IMR-90 (cell line): ENCODE data around the gene PRKCE. TPM values are rescaled to one million over a fixed set of nuclear protein-coding genes. Genes with fewer than 3 reads are reported as not detected.
A peak's percentile ranks its signal among the peaks of the same experiment; 100 is the strongest.

Experiments used
- ATAC-seq: fragments of 200-7000 bp; cut with Tn5 transposase; 2 replicates; pipeline ENCODE4 v1.9.1; 2020; ENCODE audit warnings: low read depth, mild to moderate bottlenecking, moderate library complexity
- BruUV-seq: library from RNA; stranded (reverse); fragments of 400-500 nt; replicated peaks from 2 replicates; lab custom pipeline; 2021; lab: Mats Ljungman, UMichigan
- CTCF ChIA-PET: fragments of 300-600 bp; formaldehyde crosslinking; extraction: SDS; loops from one replicate; lab custom pipeline; 2021; ENCODE audit warnings: antibody characterized with exemption; lab: Yijun Ruan, JAX
- POLR2A ChIA-PET: fragments of 300-600 bp; sonication (Branson Sonifier 250); formaldehyde crosslinking; loops from one replicate; lab custom pipeline; 2022; ENCODE audit warnings: antibody characterized with exemption; ENCODE audit not compliant: unreplicated experiment; lab: Charles Lee
- DNase-seq: peaks from one replicate; pipeline ENCODE4 v3.0.0; 2013
- H2AFZ ChIP-seq: replicated peaks from 2 replicates; pipeline ENCODE3; 2013; ENCODE audit warnings: low read length, mild to moderate bottlenecking; ENCODE audit not compliant: poor library complexity
- H2AK5ac ChIP-seq: 2 replicates; pipeline ENCODE4 v1.6.1; 2013; ENCODE audit warnings: low read depth, low read length, inconsistent platforms
- H2AK9ac ChIP-seq: replicated peaks from 2 replicates; pipeline ENCODE3; 2013; ENCODE audit warnings: mild to moderate bottlenecking, low read depth, low read length, moderate library complexity; ENCODE audit not compliant: poor library complexity
- H2BK120ac ChIP-seq: 2 replicates; pipeline ENCODE4 v1.6.1; 2013; ENCODE audit warnings: low read depth, low read length, inconsistent platforms
- H2BK15ac ChIP-seq: 3 replicates; pipeline ENCODE4 v1.6.1; 2013; ENCODE audit warnings: low read depth, low read length, inconsistent platforms
- H2BK20ac ChIP-seq: 2 replicates; pipeline ENCODE4 v1.6.1; 2013; ENCODE audit warnings: low read depth, mild to moderate bottlenecking, inconsistent platforms, low read length, moderate library complexity
- H2BK5ac ChIP-seq: 2 replicates; pipeline ENCODE4 v1.6.1; 2013; ENCODE audit warnings: mild to moderate bottlenecking, low read depth, low read length, inconsistent platforms; ENCODE audit not compliant: poor library complexity, severe bottlenecking
- H3K14ac ChIP-seq: replicated peaks from 2 replicates; pipeline ENCODE4 v1.6.1; 2013; ENCODE audit warnings: low read depth, low read length, inconsistent platforms
- H3K18ac ChIP-seq: 2 replicates; pipeline ENCODE4 v1.6.1; 2013; ENCODE audit warnings: low read depth, low read length, control low read depth
- H3K23ac ChIP-seq: 2 replicates; pipeline ENCODE4 v1.6.1; 2013; ENCODE audit warnings: low read depth, low read length, inconsistent platforms
- H3K27ac ChIP-seq: 2 replicates; pipeline ENCODE4 v1.5.1; 2013; ENCODE audit warnings: mild to moderate bottlenecking, control low read depth, low read length; ENCODE audit not compliant: insufficient read depth
- H3K27me3 ChIP-seq: 2 replicates; pipeline ENCODE4 v1.6.1; 2013; ENCODE audit warnings: low read length; ENCODE audit not compliant: control insufficient read depth, insufficient read depth
- H3K36me3 ChIP-seq: 2 replicates; pipeline ENCODE4 v1.6.1; 2013; ENCODE audit warnings: low read length, mixed read lengths; ENCODE audit not compliant: control insufficient read depth, insufficient read depth
- H3K4ac ChIP-seq: 2 replicates; pipeline ENCODE4 v1.6.1; 2013; ENCODE audit warnings: low read depth, low read length, inconsistent platforms
- H3K4me1 ChIP-seq: 2 replicates; pipeline ENCODE4 v1.6.1; 2013; ENCODE audit warnings: low read length, mixed read lengths; ENCODE audit not compliant: control insufficient read depth, insufficient read depth
- H3K4me2 ChIP-seq: 2 replicates; pipeline ENCODE4 v1.6.1; 2013; ENCODE audit warnings: low read depth, mild to moderate bottlenecking, control low read depth, low read length, moderate library complexity
- H3K4me3 ChIP-seq: 2 replicates; pipeline ENCODE4 v1.5.1; 2013; ENCODE audit warnings: low read depth, mild to moderate bottlenecking, control low read depth, low read length, moderate library complexity; ENCODE audit not compliant: insufficient read depth
- H3K56ac ChIP-seq: 2 replicates; pipeline ENCODE4 v1.6.1; 2013; ENCODE audit warnings: low read length, inconsistent platforms; ENCODE audit not compliant: insufficient read depth; ENCODE audit errors: extremely low read depth
- H3K79me1 ChIP-seq, 2 experiments: 2 replicates each; pipeline ENCODE4 v1.6.1; 2013; ENCODE audit warnings: low read length in 2 of 2, inconsistent platforms in 1 of 2, low read depth in 1 of 2
- H3K9ac ChIP-seq: 2 replicates; pipeline ENCODE4 v1.6.1; 2013; ENCODE audit warnings: low read depth, low read length, control low read depth
- H3K9me1 ChIP-seq: 2 replicates; pipeline ENCODE4 v1.6.1; 2013; ENCODE audit warnings: low read length, inconsistent platforms; ENCODE audit not compliant: insufficient read depth
- H3K9me3 ChIP-seq: 2 replicates; pipeline ENCODE4 v1.6.1; 2013; ENCODE audit warnings: low read length; ENCODE audit not compliant: control insufficient read depth, insufficient read depth
- H4K20me1 ChIP-seq: 2 replicates; pipeline ENCODE4 v1.6.1; 2013; ENCODE audit warnings: low read length, inconsistent platforms; ENCODE audit not compliant: insufficient read depth
- H4K5ac ChIP-seq: 2 replicates; pipeline ENCODE4 v1.6.1; 2013; ENCODE audit warnings: mild to moderate bottlenecking, low read depth, low read length, control low read depth
- H4K8ac ChIP-seq, 2 experiments: 2 replicates each; pipeline ENCODE4 v1.6.1; 2013; ENCODE audit warnings: low read depth in 2 of 2, low read length in 2 of 2, control low read depth in 1 of 2, inconsistent platforms in 1 of 2
- H4K91ac ChIP-seq: 2 replicates; pipeline ENCODE4 v1.6.1; 2013; ENCODE audit warnings: low read depth, low read length, inconsistent platforms; ENCODE audit not compliant: insufficient read depth
- BHLHE40 ChIP-seq: fragments of 150-350 bp; IDR thresholded peaks from 2 replicates; pipeline ENCODE4 v1.6.1; 2016; ENCODE audit warnings: mild to moderate bottlenecking, low read depth, low read length
- ELK1 ChIP-seq: fragments of 150-350 bp; IDR thresholded peaks from 2 replicates; pipeline ENCODE4 v1.6.1; 2016; ENCODE audit warnings: low read depth, mild to moderate bottlenecking, low read length, moderate library complexity, borderline replicate concordance
- FOS ChIP-seq: fragments of 150-350 bp; IDR thresholded peaks from 2 replicates; pipeline ENCODE4 v1.6.1; 2016; ENCODE audit warnings: low read depth, low read length
- MAZ ChIP-seq: IDR thresholded peaks from 2 replicates; pipeline ENCODE4 v1.6.1; 2012; ENCODE audit warnings: low read depth, mild to moderate bottlenecking, low read length, improper control_type of control experiment, moderate library complexity, borderline replicate concordance
- MXI1 ChIP-seq: IDR thresholded peaks from 2 replicates; pipeline ENCODE4 v1.6.1; 2012; ENCODE audit warnings: low read depth, mild to moderate bottlenecking, low read length, moderate library complexity, borderline replicate concordance
- NFE2L2 ChIP-seq: fragments of 150-350 bp; IDR thresholded peaks from 2 replicates; pipeline ENCODE4 v1.6.1; 2016; ENCODE audit warnings: low read depth, mild to moderate bottlenecking, low read length
- POLR2A ChIP-seq: IDR thresholded peaks from 2 replicates; pipeline ENCODE4 v1.6.1; 2012; ENCODE audit warnings: mild to moderate bottlenecking, low read depth, low read length
- RAD21 ChIP-seq: IDR thresholded peaks from 2 replicates; pipeline ENCODE4 v1.6.1; 2012; ENCODE audit warnings: low read length, improper control_type of control experiment
- RFX5 ChIP-seq: IDR thresholded peaks from 2 replicates; pipeline ENCODE4 v1.8.0; 2012; ENCODE audit warnings: low read depth, mild to moderate bottlenecking, low read length, moderate library complexity
- WGBS, 2 experiments: methylation state at CpG; one replicate each; pipeline versions ENCODE4 v1.1.5 to v1.1.7; 2013; ENCODE audit warnings: missing lambda C conversion rate in 2 of 2; ENCODE audit not compliant: insufficient read length in 1 of 2; ENCODE audit errors: extremely low coverage in 2 of 2; 5-methylcytosine and 5-hydroxymethylcytosine counted together
- dilution Hi-C: fragments of 300-500 bp; cut with HindIII; formaldehyde crosslinking; loops from one replicate; pipeline ENCODE4 v1.14.3; 2018; ENCODE audit warnings: low sequenced_read_pairs; ENCODE audit not compliant: unreplicated experiment
- in situ Hi-C: fragments of 300-500 bp; cut with MboI; formaldehyde crosslinking; loops from 3 replicates; pipeline ENCODE4 v1.14.3; 2019; ENCODE audit warnings: low sequenced_read_pairs, inconsistent platforms, mixed read lengths
- intact Hi-C: fragments of 100-400 bp; cut with micrococcal nuclease; formaldehyde crosslinking; loops from 2 replicates; pipeline ENCODE4 v1.10.0; 2022
- polyA plus RNA-seq, 3 experiments: library from polyadenylated mRNA; depleted of rRNA; stranded (reverse); fragments of >200 nt; gene quantifications; 2 replicates each; pipeline ENCODE4 v1.2.3, GENCODE V29; 2012; ENCODE audit warnings: low replicate concordance in 1 of 3
- total RNA-seq: library from RNA; depleted of rRNA; stranded (reverse); fragments of >200 nt; gene quantifications from 2 replicates; pipeline ENCODE4 v1.2.3, GENCODE V29; 2012

PRKCE gene
- total and polyA plus RNA-seq, 2 of the 4 experiments (the other 2 are of a cell fraction), result 8.1 to 32.4 TPM

- H4K8ac ChIP-seq, result peak overlapping the region in 1 of 2 experiments; percentile 24; a peak in 1 of 4 replicates
- no peaks in the 10 kb centered on the region for H3K27me3 ChIP-seq
- no peak overlapping the region for H4K91ac ChIP-seq
- H4K20me1 ChIP-seq, result peaks cover 3% of the 10 kb centered on the region; the same call in 1 of the 2 replicates
- H3K4me1 ChIP-seq, result peaks cover 21% of the 10 kb centered on the region
- ATAC-seq, result no peak
- no peak overlapping the region; the same call in 1 of the 2 replicates for H3K9ac ChIP-seq
- no CpG with 5 or more reads among the region's 4 CpGs for WGBS, 2 experiments
- H2BK5ac ChIP-seq, result peak overlapping the region; percentile 30
- ChIA-PET POLR2A (no interaction called here), CTCF (no interaction called here)
- peaks cover 0 to 13% of the 10 kb centered on the region in 2 experiments; a peak in 2 of 4 replicates for H3K79me1 ChIP-seq
- in situ Hi-C loops, result no loop called here
- H3K36me3 ChIP-seq, result no peaks in the 10 kb centered on the region
- no peak for DNase-seq
- BruUV-seq, result no TSS peak
- peak overlapping the region; percentile 14; the same call in 1 of the 2 replicates for H3K18ac ChIP-seq
- no peak overlapping the region for H2BK15ac ChIP-seq
- no peak overlapping the region for H3K27ac ChIP-seq
- intact Hi-C loops, result no loop called here
- H2BK20ac ChIP-seq, result peak overlapping the region; percentile 59; the same call in 1 of the 2 replicates
- H3K4me3 ChIP-seq, result no peak overlapping the region
- H3K9me1 ChIP-seq, result peaks cover 25% of the 10 kb centered on the region
- H3K4me2 ChIP-seq, result no peak overlapping the region
- H3K9me3 ChIP-seq, result no peaks in the 10 kb centered on the region
- H3K23ac ChIP-seq, result peak overlapping the region; percentile 65; the same call in 1 of the 2 replicates
- H3K4ac ChIP-seq, result peak overlapping the region; percentile 60; the same call in 1 of the 2 replicates
- dilution Hi-C loops, result no loop called here
- no peak overlapping the region for H2AK5ac ChIP-seq
- no peak overlapping the region for H3K56ac ChIP-seq
- peak overlapping the region; percentile 46; the same call in 1 of the 2 replicates for H3K14ac ChIP-seq
- 0 out of 2 replicates have a peak overlapping the region, but pooled peaks have one; percentile 34 for H4K5ac ChIP-seq
- no peak overlapping the region for H2AK9ac ChIP-seq
- no peak for TF ChIP-seq MXI1
- no peak for TF ChIP-seq NFE2L2
- TF ChIP-seq MAZ, result no peak
- no peak for TF ChIP-seq FOS
- no peak for TF ChIP-seq ELK1
- TF ChIP-seq BHLHE40, result no peak
- no peak for TF ChIP-seq POLR2A
- no peak for TF ChIP-seq RFX5
- no peak for TF ChIP-seq RAD21
- H2AFZ ChIP-seq, result no peak overlapping the region
- H2BK120ac ChIP-seq, result peak overlapping the region; percentile 38; the same call in 1 of the 2 replicates
Observed at GRCh38 chr2:45964906-45965305, 313.4 kb downstream of the PRKCE start.
